Right hindlimb (tissue), 1 donor: ENCODE measurements around the gene SLC26A6.

Source experiments
- DNase-seq: peaks from one replicate; pipeline ENCODE4 v3.0.0-alpha.2; 2018

The SLC26A6 gene

GRCh38 chr3:48598323-48599076, 36.8 kb downstream of the SLC26A6 start:
- DNase-seq, result peak; percentile 58

GRCh38 chr3:48597408-48597800, 37.9 kb downstream of the SLC26A6 start:
- DNase-seq, result no peak

GRCh38 chr3:48596676-48597407, 38.4 kb downstream of the SLC26A6 start:
- DNase-seq, result no peak

- DNase-seq, result no peak
These were observed 39.1 kb downstream of the SLC26A6 start for GRCh38 chr3:48596157-48596556.

GRCh38 chr3:48595526-48596121, 39.6 kb downstream of the SLC26A6 start:
- no peak for DNase-seq

GRCh38 chr3:48595075-48595525, 40.2 kb downstream of the SLC26A6 start, which contains the start of gene COL7A1:
TSS of gene COL7A1 (minus strand) at chr3:48595329. CDS start at chr3:48595159, 170 bp downstream.
- no peak for DNase-seq

GRCh38 chr3:48594417-48595049, 40.7 kb downstream of the SLC26A6 start:
- no peak for DNase-seq

- DNase-seq, result no peak
These were observed 41.9 kb downstream of the SLC26A6 start for GRCh38 chr3:48593337-48593736.

GRCh38 chr3:48592519-48593087, 42.7 kb downstream of the SLC26A6 start:
- DNase-seq, result no peak

- no peak for DNase-seq
These were observed 43.3 kb downstream of the SLC26A6 start for GRCh38 chr3:48591886-48592518.

GRCh38 chr3:48591436-48591835, 43.8 kb downstream of the SLC26A6 start:
- DNase-seq, result no peak

DNA sequence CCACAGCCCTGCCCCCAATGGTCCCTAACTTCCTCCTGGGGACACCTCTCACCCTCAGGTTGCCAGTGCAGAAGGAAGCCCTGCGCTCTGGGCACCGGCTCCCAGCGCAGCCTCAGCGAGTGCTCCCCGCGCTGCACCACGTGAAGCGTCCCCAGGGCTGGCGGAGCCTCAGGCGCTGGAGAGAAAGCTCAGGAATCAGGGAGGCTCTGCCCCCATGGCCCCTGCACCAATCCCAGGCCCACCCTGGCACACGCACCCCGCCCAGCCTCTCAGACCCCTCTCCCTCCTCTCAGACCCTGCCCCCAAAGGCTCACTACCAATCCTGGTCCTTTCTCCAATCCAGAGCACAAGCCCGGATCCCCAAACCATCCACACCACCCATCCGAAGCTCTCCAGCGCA, 47.0 kb downstream of the SLC26A6 start:
- DNase-seq, result no peak

DNA sequence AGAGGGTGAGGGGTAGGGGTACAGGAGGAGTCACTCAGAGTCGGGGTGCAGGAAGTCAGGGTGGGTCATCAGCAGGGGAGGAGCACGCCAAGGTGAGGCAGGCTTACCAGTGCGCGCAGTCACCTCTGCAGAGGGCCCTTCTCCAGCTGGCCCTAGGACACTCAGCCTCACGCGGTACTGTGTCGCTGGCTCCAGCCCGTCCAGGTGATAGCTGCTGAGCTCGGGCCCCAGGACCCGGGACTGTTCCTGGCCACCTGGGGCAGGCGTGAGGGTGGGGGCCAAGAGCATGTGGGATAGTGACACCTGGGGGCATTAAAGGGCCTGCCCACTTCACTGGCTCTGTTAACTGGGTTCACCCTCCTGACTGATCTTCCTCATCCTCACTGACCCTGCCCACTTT, 47.6 kb downstream of the SLC26A6 start:
- DNase-seq, result no peak

GRCh38 chr3:48585411-48585810, 49.9 kb downstream of the SLC26A6 start:
- DNase-seq, result no peak

- no peak for DNase-seq
These were observed 50.4 kb downstream of the SLC26A6 start for GRCh38 chr3:48584836-48585235.

DNA sequence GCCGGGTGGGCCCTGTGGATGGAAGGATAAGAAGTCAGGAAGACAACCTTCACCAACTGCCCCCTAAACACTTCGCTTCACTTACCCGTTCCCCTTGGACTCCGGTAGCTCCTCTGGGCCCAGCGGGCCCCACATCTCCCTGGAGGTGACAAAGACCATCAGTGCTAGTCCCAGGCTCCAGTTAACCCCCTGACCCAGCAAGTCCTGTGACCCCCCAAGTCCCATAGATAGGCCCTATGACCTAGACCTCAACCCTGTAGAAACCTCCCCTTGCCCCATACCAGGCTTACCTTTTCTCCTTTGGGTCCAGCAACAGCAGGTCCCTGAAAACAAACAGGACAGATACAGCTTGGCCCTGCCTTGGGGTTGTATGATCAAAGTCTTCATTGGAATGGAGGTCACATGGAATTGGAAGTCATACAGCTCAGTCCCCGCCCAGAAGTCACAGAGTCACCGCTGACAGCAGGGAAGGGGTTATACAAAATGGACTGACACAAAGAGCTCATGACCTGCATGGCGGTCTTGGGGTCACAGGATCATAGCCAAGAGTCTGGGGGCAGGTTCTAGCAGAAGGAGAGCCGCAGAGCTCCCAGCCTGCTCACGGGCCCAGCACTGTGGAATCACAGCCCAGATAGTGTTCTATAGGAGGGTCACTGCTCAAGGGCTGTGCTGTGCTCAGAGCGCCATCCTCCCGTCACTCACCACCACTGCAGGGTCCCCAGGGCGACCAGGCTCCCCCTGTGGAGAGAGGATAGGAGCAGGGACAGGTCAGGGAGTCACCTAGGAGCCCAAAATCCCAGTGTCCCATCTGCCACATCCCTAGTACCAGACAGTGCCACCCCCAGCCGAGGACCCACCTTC, 53.4 kb downstream of the SLC26A6 start:
- no peak for DNase-seq

GRCh38 chr3:48576647-48577046, 58.6 kb downstream of the SLC26A6 start:
- no peak for DNase-seq
